Mucosa of rectum (tissue), 2 donors: ENCODE measurements around the gene BACH2.
"Not testable (repeated sequence)": the region's sequence is repeated elsewhere in the genome, so short reads cannot be mapped to it uniquely, and the experiment has no call there.

Experiments used
- H3K27ac ChIP-seq, 2 donors: one replicate each; pipeline ENCODE4 v1.7.0; 2013; ENCODE audit warnings: inconsistent platforms in 2 of 2, low read depth in 2 of 2, low read length in 2 of 2
- H3K27me3 ChIP-seq, 2 donors: one replicate each; pipeline ENCODE4 v1.7.0; 2013; ENCODE audit warnings: low read length in 2 of 2; ENCODE audit not compliant: control insufficient read depth in 2 of 2, insufficient read depth in 2 of 2
- H3K36me3 ChIP-seq, 2 donors: one replicate each; pipeline ENCODE4 v1.7.0; 2013; ENCODE audit warnings: low read length in 2 of 2; ENCODE audit not compliant: control insufficient read depth in 2 of 2, insufficient read depth in 2 of 2
- H3K4me1 ChIP-seq, 2 donors: one replicate each; pipeline ENCODE4 v1.7.0; 2013; ENCODE audit warnings: low read length in 2 of 2, mild to moderate bottlenecking in 1 of 2; ENCODE audit not compliant: control insufficient read depth in 2 of 2, insufficient read depth in 2 of 2
- H3K4me3 ChIP-seq, 2 donors: one replicate each; pipeline ENCODE4 v1.7.0; 2013; ENCODE audit warnings: low read length in 2 of 2
- H3K9ac ChIP-seq, 2 donors: one replicate each; pipeline ENCODE4 v1.7.0; 2013; ENCODE audit warnings: low read length in 2 of 2, low read depth in 1 of 2, mild to moderate bottlenecking in 1 of 2
- H3K9me3 ChIP-seq, 2 donors: one replicate each; pipeline ENCODE4 v1.7.0; 2013; ENCODE audit warnings: low read length in 2 of 2; ENCODE audit not compliant: control insufficient read depth in 2 of 2
- donor health status: healthy.
- donor health status: Normal muscosa, but diverticular disease.

BACH2 gene

GRCh38 chr6:90177544-90178383 lies 118.9 kb downstream of the BACH2 start:
- no peaks in the 10 kb centered on the region for H3K36me3 ChIP-seq
- no peaks in the 10 kb centered on the region for H3K27me3 ChIP-seq
- no peak overlapping the region for H3K27ac ChIP-seq
- H3K9ac ChIP-seq, result no peak overlapping the region
- H3K4me1 ChIP-seq, result peaks cover 0 to 6% of the 10 kb centered on the region in 2 donors
- H3K4me3 ChIP-seq, result no peak overlapping the region
- H3K9me3 ChIP-seq, result no peaks in the 10 kb centered on the region

- H3K27ac ChIP-seq, result no peak overlapping the region
- H3K27me3 ChIP-seq, result no peaks in the 10 kb centered on the region
- no peaks in the 10 kb centered on the region for H3K36me3 ChIP-seq
- H3K4me3 ChIP-seq, result no peak overlapping the region
- H3K9ac ChIP-seq, result no peak overlapping the region
- peaks cover 0 to 6% of the 10 kb centered on the region in 2 donors for H3K4me1 ChIP-seq
- H3K9me3 ChIP-seq, result no peaks in the 10 kb centered on the region
Measured at GRCh38 chr6:90175627-90176538, 120.8 kb downstream of the BACH2 start.

- no peak overlapping the region for H3K27ac ChIP-seq
- H3K27me3 ChIP-seq, result no peaks in the 10 kb centered on the region
- H3K4me1 ChIP-seq, result peaks cover 0 to 3% of the 10 kb centered on the region in 2 donors
- no peaks in the 10 kb centered on the region for H3K36me3 ChIP-seq
- no peak overlapping the region for H3K4me3 ChIP-seq
- H3K9me3 ChIP-seq, result no peaks in the 10 kb centered on the region
- no peak overlapping the region for H3K9ac ChIP-seq
Measured at GRCh38 chr6:90173262-90173925, 123.2 kb downstream of the BACH2 start.

- H3K27ac ChIP-seq, result no peak overlapping the region
- no peaks in the 10 kb centered on the region for H3K9me3 ChIP-seq
Measured at GRCh38 chr6:90170601-90171000, 126.0 kb downstream of the BACH2 start.

GRCh38 chr6:90169374-90169773 lies 127.3 kb downstream of the BACH2 start:
- Histone ChIP-seq H3K4me3 (no peak overlapping the region), H3K27ac (no peak overlapping the region), H3K9me3 (no peaks in the 10 kb centered on the region), H3K9ac (no peak overlapping the region), H3K27me3 (no peaks in the 10 kb centered on the region), H3K4me1 (no peaks in the 10 kb centered on the region), H3K36me3 (no peaks in the 10 kb centered on the region)

More at GRCh38 chr6:90170601-90171000, 126.0 kb downstream of the BACH2 start:
- Histone ChIP-seq H3K4me1 (no peaks in the 10 kb centered on the region), H3K9ac (no peak overlapping the region), H3K27me3 (no peaks in the 10 kb centered on the region), H3K36me3 (no peaks in the 10 kb centered on the region), H3K4me3 (no peak overlapping the region)

- Histone ChIP-seq H3K27me3 (no peaks in the 10 kb centered on the region), H3K9ac (no peak overlapping the region), H3K9me3 (no peaks in the 10 kb centered on the region), H3K4me3 (no peak overlapping the region), H3K27ac (no peak overlapping the region), H3K36me3 (no peaks in the 10 kb centered on the region), H3K4me1 (no peaks in the 10 kb centered on the region)
Measured at GRCh38 chr6:90168693-90169131, 127.9 kb downstream of the BACH2 start.

GRCh38 chr6:90167514-90168379 lies 128.9 kb downstream of the BACH2 start:
- H3K9ac ChIP-seq, result no peak overlapping the region
- H3K4me3 ChIP-seq, result no peak overlapping the region
- H3K9me3 ChIP-seq, result no peaks in the 10 kb centered on the region
- no peaks in the 10 kb centered on the region for H3K27me3 ChIP-seq
- H3K36me3 ChIP-seq, result no peaks in the 10 kb centered on the region
- no peak overlapping the region for H3K27ac ChIP-seq
- no peaks in the 10 kb centered on the region for H3K4me1 ChIP-seq

GRCh38 chr6:90166155-90166924 lies 130.3 kb downstream of the BACH2 start:
- H3K4me3 ChIP-seq, H3K27ac ChIP-seq, H3K9me3 ChIP-seq, H3K36me3 ChIP-seq, H3K4me1 ChIP-seq, H3K9ac ChIP-seq, H3K27me3 ChIP-seq: not testable (repeated sequence)
